PC-9 (cell line): ENCODE data around the gene UNC5CL.

Experiments
- CTCF ChIP-seq: fragments of 200-600 bp; sonication (generic); conservative IDR thresholded peaks from 2 replicates; pipeline ENCODE4 v1.6.1; 2017; ENCODE audit warnings: mixed run types, antibody characterized with exemption, mild to moderate bottlenecking, moderate library complexity
- EZH2 ChIP-seq: fragments of 200-600 bp; sonication (generic); IDR thresholded peaks from 2 replicates; pipeline ENCODE4 v1.8.0; 2017; ENCODE audit warnings: antibody characterized with exemption, low read depth

- no peak for TF ChIP-seq EZH2
- TF ChIP-seq CTCF = no peak
Observed at GRCh38 chr6:41008011-41008410, 31.0 kb downstream of the UNC5CL start.
